Measurements from ENCODE around the gene ATP5PO.

DNA sequence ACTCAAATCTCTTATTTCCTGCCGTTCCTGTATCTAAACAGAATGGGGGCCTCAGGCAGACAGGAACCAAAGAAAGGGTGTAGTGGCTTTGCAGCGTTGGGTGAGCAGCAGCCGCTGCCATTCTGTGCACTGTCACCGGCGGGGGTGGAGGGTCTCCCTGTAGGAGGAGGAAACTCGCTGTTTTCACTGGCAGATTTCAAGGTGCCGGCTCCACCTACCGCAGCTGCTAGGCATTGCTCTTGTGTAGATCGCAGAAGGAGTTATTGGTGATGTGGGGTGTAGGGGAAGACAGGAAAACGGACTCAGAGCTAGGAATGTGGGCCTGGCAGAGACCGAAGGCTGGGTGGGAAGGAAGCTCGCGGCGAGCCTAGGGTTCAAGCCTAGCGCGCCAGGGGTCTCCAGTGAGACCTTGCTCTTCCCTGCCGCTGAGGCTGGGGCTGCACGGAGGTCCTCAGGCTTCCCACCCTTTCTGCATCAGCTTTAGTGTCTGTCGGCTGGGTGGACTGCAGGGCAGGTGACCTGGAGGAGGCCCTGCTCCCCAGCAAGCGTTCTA lies 20.8 kb downstream of the ATP5PO start:
- no peak for TF ChIP-seq POLR2A (IDR thresholded peaks at IDR 0.05)
- TF ChIP-seq, protein P1, sequence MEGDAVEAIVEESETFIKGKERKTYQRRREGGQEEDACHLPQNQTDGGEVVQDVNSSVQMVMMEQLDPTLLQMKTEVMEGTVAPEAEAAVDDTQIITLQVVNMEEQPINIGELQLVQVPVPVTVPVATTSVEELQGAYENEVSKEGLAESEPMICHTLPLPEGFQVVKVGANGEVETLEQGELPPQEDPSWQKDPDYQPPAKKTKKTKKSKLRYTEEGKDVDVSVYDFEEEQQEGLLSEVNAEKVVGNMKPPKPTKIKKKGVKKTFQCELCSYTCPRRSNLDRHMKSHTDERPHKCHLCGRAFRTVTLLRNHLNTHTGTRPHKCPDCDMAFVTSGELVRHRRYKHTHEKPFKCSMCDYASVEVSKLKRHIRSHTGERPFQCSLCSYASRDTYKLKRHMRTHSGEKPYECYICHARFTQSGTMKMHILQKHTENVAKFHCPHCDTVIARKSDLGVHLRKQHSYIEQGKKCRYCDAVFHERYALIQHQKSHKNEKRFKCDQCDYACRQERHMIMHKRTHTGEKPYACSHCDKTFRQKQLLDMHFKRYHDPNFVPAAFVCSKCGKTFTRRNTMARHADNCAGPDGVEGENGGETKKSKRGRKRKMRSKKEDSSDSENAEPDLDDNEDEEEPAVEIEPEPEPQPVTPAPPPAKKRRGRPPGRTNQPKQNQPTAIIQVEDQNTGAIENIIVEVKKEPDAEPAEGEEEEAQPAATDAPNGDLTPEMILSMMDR (IDR thresholded peaks at IDR 0.05) = peak; percentile 61 to 72 (median 67)
